SK-N-SH (cell line): ENCODE data around the gene PAPPA2. TPM values are rescaled to one million over a fixed set of nuclear protein-coding genes. Genes with fewer than 3 reads are reported as not detected.

Experiments
- CTCF ChIA-PET: fragments of 300-600, 350-600 bp; formaldehyde crosslinking; extraction: SDS; loops from one replicate; lab custom pipeline; 2021; lab: Yijun Ruan, JAX
- POLR2A ChIA-PET: fragments of 350-600 bp; sonication (Branson Sonifier 250); formaldehyde crosslinking; extraction: SDS; loops from one replicate; lab custom pipeline; 2020; ENCODE audit warnings: antibody characterized with exemption, inconsistent platforms; lab: Yijun Ruan, JAX
- DNase-seq: peaks from one replicate; pipeline ENCODE4 v3.0.0; 2012
- H2AFZ ChIP-seq: fragments of 200-600 bp; sonication (generic); 2 replicates; pipeline ENCODE4 v1.8.1; 2016; ENCODE audit warnings: antibody characterized with exemption, mild to moderate bottlenecking, low read depth
- H3F3A ChIP-seq: fragments of 200-600 bp; sonication (generic); replicated peaks from 2 replicates; pipeline ENCODE3; 2016; ENCODE audit warnings: antibody characterized with exemption, mild to moderate bottlenecking; ENCODE audit not compliant: insufficient read depth
- H3K27ac ChIP-seq, 2 experiments: fragments of 200-500 bp in 1 of 2; fragments of 200-600 bp in 1 of 2; sonication (Bioruptor generic) in 1 of 2; sonication (generic), shearing (Covaris generic) in 1 of 2; 2 replicates each; pipeline versions ENCODE4 v1.5.1 to v1.6.1; 2014 to 2016; ENCODE audit warnings: low read depth in 2 of 2, inconsistent platforms in 1 of 2, low read length in 1 of 2, mild to moderate bottlenecking in 1 of 2, mixed read lengths in 1 of 2
- H3K27me3 ChIP-seq: fragments of 200-600 bp; sonication (generic), shearing (Covaris generic); 2 replicates; pipeline ENCODE4 v1.6.1; 2016; ENCODE audit warnings: mixed run types; ENCODE audit not compliant: insufficient read depth
- H3K36me3 ChIP-seq, 2 experiments: fragments of 200-500 bp in 1 of 2; fragments of 200-600 bp in 1 of 2; sonication (Bioruptor generic) in 1 of 2; sonication (generic) in 1 of 2; replicated peaks in 1 of 2; 2 replicates each; pipeline versions ENCODE3 to v1.5.1; 2014 to 2016; ENCODE audit warnings: low read length in 1 of 2, mild to moderate bottlenecking in 1 of 2; ENCODE audit not compliant: insufficient read depth in 2 of 2, control insufficient read depth in 1 of 2
- H3K4me1 ChIP-seq, 2 experiments: fragments of 200-500 bp in 1 of 2; fragments of 200-600 bp in 1 of 2; sonication (Bioruptor generic) in 1 of 2; sonication (generic), shearing (Covaris generic) in 1 of 2; 2 replicates each; pipeline versions ENCODE4 v1.5.1 to v1.6.1; 2014 to 2016; ENCODE audit warnings: low read depth in 1 of 2, low read length in 1 of 2, mixed run types in 1 of 2; ENCODE audit not compliant: insufficient read depth in 2 of 2, control insufficient read depth in 1 of 2
- H3K4me2 ChIP-seq: fragments of 200-600 bp; sonication (generic), shearing (Covaris generic); 2 replicates; pipeline ENCODE4 v1.6.1; 2017; ENCODE audit warnings: mixed run types
- H3K4me3 ChIP-seq, 2 experiments: fragments of 200-500 bp in 1 of 2; fragments of 200-600 bp in 1 of 2; sonication (Bioruptor generic) in 1 of 2; sonication (generic), shearing (Covaris generic) in 1 of 2; 2 replicates each; pipeline versions ENCODE4 v1.5.1 to v1.8.1; 2014 to 2016; ENCODE audit warnings: low read depth in 2 of 2, inconsistent platforms in 1 of 2, low read length in 1 of 2, mild to moderate bottlenecking in 1 of 2, mixed read lengths in 1 of 2, moderate library complexity in 1 of 2
- H3K79me2 ChIP-seq: fragments of 200-600 bp; sonication (generic); 2 replicates; pipeline ENCODE4 v1.8.1; 2017; ENCODE audit warnings: mild to moderate bottlenecking; ENCODE audit not compliant: insufficient read depth
- H3K9ac ChIP-seq: fragments of 200-600 bp; sonication (generic); 2 replicates; pipeline ENCODE4 v1.6.1; 2017; ENCODE audit warnings: mixed run types
- H3K9me2 ChIP-seq: fragments of 200-600 bp; sonication (generic); 2 replicates; pipeline ENCODE4 v1.6.1; 2017; ENCODE audit warnings: mixed run types
- H3K9me3 ChIP-seq: fragments of 200-600 bp; sonication (generic); 2 replicates; pipeline ENCODE4 v1.6.1; 2017; ENCODE audit warnings: mixed run types, mild to moderate bottlenecking, moderate library complexity
- H4K20me1 ChIP-seq: fragments of 200-600 bp; sonication (generic); 2 replicates; pipeline ENCODE4 v1.6.1; 2017; ENCODE audit warnings: mild to moderate bottlenecking, mixed run types; ENCODE audit not compliant: insufficient read depth
- CTCF ChIP-seq: fragments of 200-600 bp; sonication (generic); IDR thresholded peaks from 2 replicates; pipeline ENCODE4 v1.6.1; 2017; ENCODE audit warnings: antibody characterized with exemption, mild to moderate bottlenecking, moderate library complexity
- EZH2phosphoT487 ChIP-seq: fragments of 200-600 bp; sonication (generic); IDR thresholded peaks from 2 replicates; pipeline ENCODE4 v1.6.1; 2017; ENCODE audit warnings: low read depth, mixed run types, mild to moderate bottlenecking, antibody characterized with exemption, moderate library complexity, borderline replicate concordance
- FOSL2 ChIP-seq: IDR thresholded peaks from 2 replicates; pipeline ENCODE4 v1.4.0; 2012; ENCODE audit warnings: low read depth, mild to moderate bottlenecking, moderate library complexity, borderline replicate concordance
- IRF3 ChIP-seq: fragments of 150-350 bp; IDR thresholded peaks from 2 replicates; pipeline ENCODE4 v1.6.1; 2016; ENCODE audit warnings: mild to moderate bottlenecking, low read depth, low read length
- JUND ChIP-seq: IDR thresholded peaks from 2 replicates; pipeline ENCODE4 v1.4.0; 2012
- NFIC ChIP-seq: IDR thresholded peaks from 2 replicates; pipeline ENCODE4 v1.4.0; 2012; ENCODE audit warnings: borderline replicate concordance
- POLR2AphosphoS5 ChIP-seq: IDR thresholded peaks from 2 replicates; pipeline ENCODE4 v1.6.1; 2012; ENCODE audit warnings: low read depth, low read length
- RAD21 ChIP-seq: IDR thresholded peaks from 2 replicates; pipeline ENCODE4 v1.6.1; 2012; ENCODE audit warnings: mild to moderate bottlenecking, low read length
- TAF1 ChIP-seq: IDR thresholded peaks from 2 replicates; pipeline ENCODE4 v1.6.1; 2012; ENCODE audit warnings: low read depth, mild to moderate bottlenecking, low read length, moderate library complexity, borderline replicate concordance
- TEAD4 ChIP-seq: IDR thresholded peaks from 2 replicates; pipeline ENCODE4 v1.4.0; 2012; ENCODE audit warnings: mild to moderate bottlenecking, borderline replicate concordance; ENCODE audit not compliant: insufficient read depth
- ZBTB33 ChIP-seq: IDR thresholded peaks from 2 replicates; pipeline ENCODE4 v1.4.0; 2012; ENCODE audit warnings: low read depth, borderline replicate concordance
- WGBS: methylation state at CpG from one replicate; pipeline ENCODE4 v1.1.6; 2017; ENCODE audit warnings: low lambda C conversion rate; 5-methylcytosine and 5-hydroxymethylcytosine counted together
- polyA plus RNA-seq, 3 experiments: library from polyadenylated mRNA; depleted of rRNA; stranded (reverse); fragments of >200 nt; gene quantifications; 2 replicates each; pipeline ENCODE4 v1.2.3, GENCODE V29; 2012

Gene PAPPA2
- polyA plus RNA-seq, 1 of the 3 experiments (the other 2 are of a cell fraction): 0.02 TPM

- Histone ChIP-seq H3K4me1 (no peaks in the 10 kb centered on the region), H3K9me3 (no peaks in the 10 kb centered on the region), H3K4me2 (no peak overlapping the region), H3K27me3 (no peaks in the 10 kb centered on the region), H3K36me3 (no peaks in the 10 kb centered on the region), H3K4me3 (no peak overlapping the region), H3K27ac (no peak overlapping the region), H3K9ac (no peak overlapping the region), H4K20me1 (no peaks in the 10 kb centered on the region), H2AFZ (no peak overlapping the region), H3F3A (no peaks in the 10 kb centered on the region), H3K9me2 (no peaks in the 10 kb centered on the region), H3K79me2 (no peaks in the 10 kb centered on the region)
- CTCF ChIA-PET: no interaction called here
- no peak for TF ChIP-seq POLR2AphosphoS5
- TF ChIP-seq IRF3: no peak
- TF ChIP-seq NFIC: no peak
- POLR2A ChIA-PET: no interaction called here
- under 1% methylated on average over 5 of the region's 5 CpGs for WGBS
- no peak for DNase-seq
Measured at GRCh38 chr1:176504848-176505553, 42.0 kb downstream of the PAPPA2 start.

GRCh38 chr1:176512966-176513365, 50.0 kb downstream of the PAPPA2 start:
- no peak overlapping the region for H3K4me3 ChIP-seq
- no peak overlapping the region for H2AFZ ChIP-seq
- H3K36me3 ChIP-seq: no peaks in the 10 kb centered on the region
- no peaks in the 10 kb centered on the region for H3K27me3 ChIP-seq
- H3K9ac ChIP-seq: no peak overlapping the region
- H3K79me2 ChIP-seq: no peaks in the 10 kb centered on the region
- ChIA-PET POLR2A (no interaction called here), CTCF (interaction anchor here (0.5 kb wide), 1 partner anchor 12 kb away, joined by 3 read pairs; no protein-coding TSS in a partner anchor)
- no peak for DNase-seq
- TF ChIP-seq EZH2phosphoT487: no peak
- H3F3A ChIP-seq: no peaks in the 10 kb centered on the region
- H3K27ac ChIP-seq: no peak overlapping the region
- H3K4me2 ChIP-seq: no peak overlapping the region
- no peaks in the 10 kb centered on the region for H3K9me3 ChIP-seq
- peaks cover 0 to 7% of the 10 kb centered on the region in 2 experiments; a peak in 2 of 4 replicates for H3K4me1 ChIP-seq
- H3K9me2 ChIP-seq: no peaks in the 10 kb centered on the region; the same call in 1 of the 2 replicates
- H4K20me1 ChIP-seq: no peaks in the 10 kb centered on the region

GRCh38 chr1:176515310-176515709, 52.3 kb downstream of the PAPPA2 start:
- no peak for DNase-seq
- no peaks in the 10 kb centered on the region for H3K36me3 ChIP-seq
- no peak overlapping the region for H3K4me3 ChIP-seq

More at GRCh38 chr1:176515310-176515709, 52.3 kb downstream of the PAPPA2 start:
- H3K9me3 ChIP-seq: no peaks in the 10 kb centered on the region
- H3K4me1 ChIP-seq: peaks cover 0 to 7% of the 10 kb centered on the region in 2 experiments; a peak in 2 of 4 replicates
- no peaks in the 10 kb centered on the region for H3K27me3 ChIP-seq
- no peak overlapping the region for H3K9ac ChIP-seq
- H3K9me2 ChIP-seq: no peaks in the 10 kb centered on the region; the same call in 1 of the 2 replicates
- ChIA-PET CTCF (no interaction called here), POLR2A (no interaction called here)
- TF ChIP-seq CTCF (no peak), NFIC (no peak), JUND (no peak), RAD21 (no peak), TAF1 (no peak), FOSL2 (no peak), ZBTB33 (no peak), TEAD4 (no peak)
- no peaks in the 10 kb centered on the region for H3K79me2 ChIP-seq
- H3K4me2 ChIP-seq: no peak overlapping the region
- WGBS: 11% methylated on average over 3 of the region's 3 CpGs
- no peaks in the 10 kb centered on the region for H3F3A ChIP-seq
- no peak overlapping the region for H2AFZ ChIP-seq
- no peaks in the 10 kb centered on the region for H4K20me1 ChIP-seq
- no peak overlapping the region for H3K27ac ChIP-seq
